GM19397 (cell line): ENCODE measurements around the gene IGFL1.
"Not testable (repeated sequence)": the region's sequence is repeated elsewhere in the genome, so short reads cannot be mapped to it uniquely, and the experiment has no call there.

Experiments used
- ATAC-seq: cut with Tn5 transposase; IDR thresholded peaks from one replicate; pipeline ENCODE4 v1.9.1; 2021; ENCODE audit warnings: mild to moderate bottlenecking, moderate library complexity; ENCODE audit not compliant: unreplicated experiment

IGFL1 gene

DNA sequence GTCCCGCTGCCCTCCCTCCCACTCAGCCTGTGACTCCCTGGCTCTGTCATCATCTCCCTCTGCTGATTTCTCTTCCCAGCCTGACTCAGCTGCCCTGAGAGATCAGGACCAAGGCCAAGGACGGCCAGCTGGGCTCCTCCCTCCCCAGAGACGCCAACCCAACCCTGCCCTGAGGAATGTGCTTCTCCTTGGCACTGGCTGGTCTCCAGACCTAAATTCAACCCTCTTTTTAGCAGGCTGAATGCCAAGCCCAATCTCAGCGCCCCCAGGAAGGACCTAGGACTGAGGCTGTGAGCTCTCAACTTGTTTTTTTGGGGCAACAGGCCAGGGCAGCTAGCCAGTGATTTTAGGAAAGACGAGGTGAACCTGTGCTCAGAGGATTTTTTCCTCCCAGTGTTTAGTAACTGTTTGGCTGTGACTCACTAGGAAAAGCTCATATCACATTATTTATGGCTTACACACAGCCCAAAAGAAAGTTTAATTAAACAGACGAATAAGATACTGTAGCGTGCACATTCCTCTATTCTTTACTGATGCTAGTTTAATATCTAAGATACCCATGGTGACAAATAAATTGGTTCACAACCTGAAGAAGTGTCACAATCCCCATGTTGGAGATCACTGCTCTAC is 7.4 kb upstream of the IGFL1 start:
- ATAC-seq: no peak

DNA sequence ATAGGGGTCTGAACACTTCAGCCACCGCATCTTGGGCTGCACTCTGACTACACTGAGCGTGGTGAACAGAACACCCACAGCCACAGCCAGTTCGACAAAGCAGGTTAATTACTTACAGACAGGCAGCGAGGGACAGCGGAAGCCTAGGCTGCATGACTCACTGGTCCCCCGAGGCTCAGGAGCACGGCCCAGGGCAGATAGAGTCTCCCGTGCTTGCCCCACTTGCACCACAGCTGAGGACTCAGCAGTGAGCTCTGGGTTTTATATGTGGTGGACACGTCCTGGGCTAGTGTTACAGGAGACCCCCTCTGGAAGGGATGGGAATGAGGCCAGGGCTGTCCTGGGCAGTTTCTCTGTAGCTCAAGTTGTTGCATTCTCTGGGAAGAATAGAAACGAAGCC is 5.8 kb upstream of the IGFL1 start:
- ATAC-seq: not testable (repeated sequence)

DNA sequence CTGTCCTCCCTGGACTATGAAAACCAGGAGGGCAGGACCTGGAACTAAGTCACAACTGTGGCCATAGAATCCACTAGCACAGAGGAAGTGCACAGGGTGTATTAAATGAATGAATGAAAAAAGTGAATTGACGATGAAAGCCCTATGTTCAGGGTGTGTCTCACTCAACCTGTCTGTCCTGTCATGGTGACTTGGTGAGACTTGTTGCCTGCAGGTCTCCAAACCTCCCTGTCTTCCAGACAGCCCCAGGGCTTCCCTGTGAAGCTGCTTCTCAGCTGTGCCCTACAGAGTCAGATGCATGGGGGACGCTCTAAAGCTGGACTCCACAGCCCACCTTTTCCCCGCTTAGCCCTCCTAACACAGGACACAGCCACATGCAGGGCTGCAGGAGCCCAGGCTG is 4.8 kb upstream of the IGFL1 start:
- ATAC-seq: no peak

DNA sequence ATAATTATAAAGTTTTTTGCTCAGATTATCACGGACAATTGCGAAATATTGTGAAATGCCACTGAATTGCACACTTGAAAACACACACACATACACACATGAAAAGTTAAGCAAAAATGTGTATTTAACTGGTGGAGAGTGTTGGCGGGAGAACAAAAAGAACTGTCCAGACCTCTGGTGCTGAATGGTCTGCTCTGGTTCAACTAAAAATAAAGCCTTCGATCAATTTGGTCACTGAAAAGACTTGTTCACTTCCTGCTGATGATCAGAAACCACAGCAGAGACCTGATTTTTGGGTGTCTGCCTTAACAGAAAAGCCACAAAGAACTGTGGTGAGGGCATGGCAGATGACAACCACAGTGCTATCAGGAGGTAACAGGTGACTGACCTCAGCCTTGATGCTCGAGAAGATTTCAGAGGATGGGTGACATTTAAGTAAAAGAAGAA is 4.0 kb upstream of the IGFL1 start:
- ATAC-seq: no peak

DNA sequence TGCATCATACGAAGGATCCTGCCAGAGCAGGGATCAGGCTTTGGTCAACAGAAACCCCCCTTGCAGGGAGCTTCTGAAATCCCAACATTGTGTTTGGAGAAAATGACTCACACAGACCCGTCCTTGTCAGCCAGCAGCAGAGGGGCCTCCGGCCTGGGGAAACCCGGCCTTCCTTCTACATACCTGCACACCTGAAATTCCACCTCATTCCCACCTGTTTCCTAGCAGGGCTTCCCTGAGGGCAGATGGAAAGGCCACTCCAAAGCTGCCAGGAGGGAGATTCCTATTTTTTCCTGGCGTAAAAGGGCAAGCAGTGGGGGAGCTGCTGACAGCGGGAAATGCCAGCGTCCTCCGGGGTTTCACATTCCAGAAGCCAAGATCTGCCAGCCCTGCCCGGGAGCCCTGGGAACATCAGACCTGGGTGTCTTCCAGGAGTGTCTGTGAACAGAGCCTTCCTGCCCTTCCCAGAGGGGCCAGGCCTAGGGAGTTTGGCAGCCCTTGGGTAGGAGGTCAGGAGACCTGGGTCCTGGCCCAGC is 3.0 kb upstream of the IGFL1 start:
- no peak for ATAC-seq

DNA sequence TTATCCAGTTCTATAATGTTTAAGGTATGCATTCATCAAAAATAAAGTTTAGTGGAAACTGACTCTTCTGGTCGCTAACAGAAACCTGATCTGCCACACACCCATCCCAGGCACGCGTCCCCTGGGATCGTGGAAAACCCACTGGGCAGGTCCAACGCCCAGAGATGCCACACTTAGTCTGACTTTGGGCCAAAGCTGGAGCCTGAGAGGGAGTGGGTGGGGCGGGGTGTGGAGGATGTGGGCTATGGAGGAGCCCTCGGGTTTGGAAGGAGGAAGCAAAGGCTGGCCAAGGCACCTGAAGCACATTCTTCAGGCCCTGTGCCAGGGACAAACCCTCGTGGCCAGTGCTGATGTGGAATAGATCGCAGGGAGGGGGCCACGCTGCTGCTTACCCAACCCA is 2.5 kb downstream of the IGFL1 start:
- no peak for ATAC-seq

DNA sequence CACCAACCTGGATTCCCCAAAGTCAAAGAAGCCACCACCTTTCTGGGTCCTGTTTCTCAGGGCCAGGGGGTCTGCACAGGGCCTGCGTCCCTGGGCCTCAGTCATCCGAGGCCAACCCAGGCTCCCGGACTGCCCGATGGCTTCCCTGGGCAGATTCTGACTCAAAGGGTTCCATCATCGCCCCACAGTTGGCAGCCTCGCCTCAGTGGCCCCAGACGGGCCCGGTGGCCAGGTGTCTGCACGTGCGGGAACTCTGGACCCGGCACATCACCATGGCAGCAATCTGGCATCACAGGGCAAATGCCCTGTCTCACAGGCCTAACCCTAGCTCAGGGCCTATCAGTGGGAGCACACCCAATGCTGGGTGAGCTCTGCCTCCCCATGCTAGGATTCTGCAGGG is 2.9 kb downstream of the IGFL1 start:
- no peak for ATAC-seq

DNA sequence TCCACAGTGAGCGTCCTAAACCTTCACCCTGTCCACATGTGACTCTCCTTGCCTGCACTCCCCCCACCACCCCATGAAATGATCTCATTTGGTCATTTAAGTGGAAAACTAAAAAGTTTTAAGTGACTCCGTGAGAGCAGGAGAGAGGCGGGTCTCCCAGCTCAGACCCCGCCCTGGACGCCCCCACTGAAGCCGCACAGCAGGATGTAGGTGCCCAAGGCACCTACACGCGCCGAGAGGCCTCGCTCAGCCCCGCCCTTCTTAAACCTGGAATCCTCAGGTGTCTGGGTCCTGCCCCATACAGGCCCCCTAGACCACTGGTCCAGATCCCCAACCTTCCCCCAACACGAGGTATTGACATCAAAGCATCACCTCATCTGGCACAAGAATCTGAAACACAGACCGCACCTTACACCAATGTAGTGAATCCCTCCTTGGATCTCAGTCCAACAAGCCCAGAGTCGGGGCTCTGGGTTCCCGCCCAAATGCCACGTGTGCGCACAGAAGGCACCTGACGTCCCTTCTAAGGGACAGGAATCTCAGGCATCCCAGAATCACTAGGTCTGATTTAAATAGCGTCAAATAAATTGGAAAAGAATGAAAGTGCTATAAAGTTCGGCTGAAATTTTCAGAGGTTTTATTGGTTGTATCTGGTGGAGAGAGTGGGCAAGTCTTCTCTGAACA is 3.5 kb downstream of the IGFL1 start:
- no peak for ATAC-seq

DNA sequence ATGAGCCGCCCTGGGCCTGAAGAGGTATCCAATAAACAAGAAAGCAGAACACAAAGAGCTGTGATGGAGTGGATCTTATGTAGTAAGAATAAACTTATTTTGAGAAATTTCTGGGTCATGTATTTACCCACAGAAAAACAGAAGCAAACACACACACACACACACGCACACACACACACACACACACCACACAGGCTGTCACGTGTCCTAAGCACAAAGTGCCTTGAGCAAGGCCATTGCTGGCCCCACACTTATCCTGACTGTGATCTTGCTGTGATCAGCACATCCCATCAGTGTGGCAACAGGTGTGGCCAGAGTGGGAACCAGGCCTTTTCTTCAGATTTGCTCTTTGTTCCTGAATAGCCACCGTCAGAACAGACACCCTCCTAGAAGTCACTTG is 4.3 kb downstream of the IGFL1 start:
- ATAC-seq: not testable (repeated sequence)

DNA sequence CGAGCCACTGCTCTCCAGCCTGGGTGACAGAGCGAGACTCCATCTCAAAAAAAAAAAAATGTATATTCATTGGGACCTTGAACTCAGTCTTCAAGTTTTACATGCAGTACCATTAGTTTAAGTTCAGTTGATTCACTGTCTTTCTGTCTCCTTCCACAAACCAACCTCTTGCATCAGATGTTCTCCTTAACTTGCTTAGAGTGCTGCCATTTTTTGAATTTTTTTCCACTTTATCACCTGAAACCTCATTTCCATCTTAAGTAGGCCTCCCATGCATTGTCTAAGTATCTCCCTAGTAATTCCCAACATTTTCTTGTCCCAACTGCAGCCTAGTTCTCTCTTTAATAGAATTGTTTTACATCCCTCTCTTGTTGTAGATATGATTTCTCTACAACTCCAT is 8.6 kb downstream of the IGFL1 start:
- ATAC-seq: not testable (repeated sequence)

DNA sequence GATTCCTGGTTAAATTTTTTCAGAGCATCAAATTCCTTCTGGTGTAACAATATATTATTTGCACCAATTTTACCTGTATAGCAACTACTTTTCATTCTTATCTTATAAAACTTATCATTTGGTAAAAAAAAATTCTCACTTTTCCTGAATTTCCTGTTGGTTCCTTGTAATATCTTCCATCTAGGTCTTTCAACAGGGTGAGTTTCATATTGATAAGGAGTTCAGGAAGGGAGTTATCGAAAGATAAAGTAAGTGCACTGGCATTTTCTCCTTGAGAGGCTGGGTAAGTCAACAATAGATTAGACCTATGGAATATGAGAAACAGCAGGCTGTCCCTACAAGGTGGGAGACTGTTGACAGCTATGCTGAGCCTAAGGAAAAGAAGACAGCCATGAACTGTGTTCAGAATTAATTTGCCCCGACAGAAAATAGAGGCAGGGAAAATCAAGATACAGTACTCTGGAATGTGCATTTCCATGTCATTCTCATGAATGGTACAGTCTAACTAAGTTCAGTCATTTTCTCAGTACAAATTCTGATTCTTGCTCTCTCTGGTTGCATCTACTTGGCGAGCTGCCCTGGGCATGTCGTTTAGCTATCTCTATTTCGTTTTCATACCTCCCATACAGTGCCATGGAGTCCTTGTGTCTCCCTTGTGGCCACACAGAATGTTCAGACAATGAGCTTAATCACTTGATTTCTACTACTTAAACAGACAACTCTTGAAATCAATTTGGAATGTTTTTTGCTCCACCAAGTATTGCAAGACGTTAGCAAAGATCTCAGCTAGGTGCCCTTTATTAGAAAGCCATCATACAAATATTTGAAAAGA is 9.9 kb downstream of the IGFL1 start:
- no peak for ATAC-seq

DNA sequence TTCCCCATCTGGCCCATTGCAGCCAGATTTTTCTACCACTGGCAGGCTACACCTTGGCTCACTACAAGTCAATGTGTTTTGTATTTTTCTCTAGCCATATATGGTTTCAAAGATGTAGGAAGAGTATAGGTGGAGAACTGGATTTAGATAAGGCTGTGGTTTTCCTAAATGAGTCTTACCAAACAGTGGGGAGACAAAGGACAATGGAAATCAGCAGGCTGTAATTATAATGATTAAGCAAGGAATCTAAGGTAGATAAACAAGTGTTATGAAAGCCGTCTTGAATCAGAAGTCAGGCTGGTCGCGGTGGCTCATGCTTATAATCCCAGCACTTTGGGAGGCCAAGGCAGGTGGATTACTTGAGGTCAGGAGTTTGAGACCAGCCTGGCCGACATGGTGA is 11.2 kb downstream of the IGFL1 start:
- ATAC-seq: no peak

DNA sequence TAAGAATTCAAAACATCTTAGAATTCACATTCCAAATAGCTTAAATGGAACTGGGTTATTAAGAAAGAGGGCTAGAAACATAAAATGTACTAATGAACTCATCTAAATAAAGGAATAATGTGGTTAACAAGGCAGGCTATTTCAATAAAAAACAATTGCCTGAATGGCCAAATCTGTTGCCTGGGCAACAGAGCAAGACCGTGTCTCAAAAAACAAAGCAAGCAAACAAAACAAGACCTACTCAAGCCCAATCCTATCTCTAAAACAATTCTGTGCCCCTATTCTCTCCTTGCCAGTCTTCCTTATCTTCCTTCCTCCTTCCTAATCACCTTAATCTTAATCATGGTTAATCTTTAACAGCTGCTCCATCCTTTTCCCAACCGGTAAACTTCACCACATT is 12.1 kb downstream of the IGFL1 start:
- ATAC-seq: no peak

DNA sequence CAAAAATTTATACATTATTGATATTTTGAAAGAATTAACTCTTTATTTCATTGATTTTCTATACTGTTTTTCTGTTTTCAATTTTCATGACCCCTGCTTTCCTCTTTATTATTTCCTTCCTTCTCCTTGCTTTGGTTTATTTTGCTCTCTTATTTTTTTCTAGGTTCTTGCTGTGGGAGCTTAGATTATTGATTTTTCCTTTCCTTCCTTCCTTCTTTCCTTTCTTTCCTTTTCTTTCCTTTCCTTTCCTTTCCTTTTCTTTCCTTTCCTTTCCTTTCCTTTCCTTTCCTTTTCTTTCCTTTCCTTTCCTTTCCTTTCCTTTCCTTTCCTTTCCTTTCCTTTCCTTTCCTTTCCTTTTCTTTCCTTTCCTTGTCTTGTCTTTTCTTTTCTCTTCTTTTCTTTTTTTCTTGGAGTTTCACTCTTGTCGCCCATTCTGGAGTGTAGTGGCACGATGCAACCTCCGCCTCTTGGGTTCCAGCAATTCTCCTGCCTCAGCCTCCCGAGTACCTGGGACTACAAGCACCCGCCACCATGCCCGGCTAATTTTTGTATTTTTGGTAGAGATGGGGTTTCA is 13.6 kb downstream of the IGFL1 start:
- ATAC-seq: not testable (repeated sequence)

DNA sequence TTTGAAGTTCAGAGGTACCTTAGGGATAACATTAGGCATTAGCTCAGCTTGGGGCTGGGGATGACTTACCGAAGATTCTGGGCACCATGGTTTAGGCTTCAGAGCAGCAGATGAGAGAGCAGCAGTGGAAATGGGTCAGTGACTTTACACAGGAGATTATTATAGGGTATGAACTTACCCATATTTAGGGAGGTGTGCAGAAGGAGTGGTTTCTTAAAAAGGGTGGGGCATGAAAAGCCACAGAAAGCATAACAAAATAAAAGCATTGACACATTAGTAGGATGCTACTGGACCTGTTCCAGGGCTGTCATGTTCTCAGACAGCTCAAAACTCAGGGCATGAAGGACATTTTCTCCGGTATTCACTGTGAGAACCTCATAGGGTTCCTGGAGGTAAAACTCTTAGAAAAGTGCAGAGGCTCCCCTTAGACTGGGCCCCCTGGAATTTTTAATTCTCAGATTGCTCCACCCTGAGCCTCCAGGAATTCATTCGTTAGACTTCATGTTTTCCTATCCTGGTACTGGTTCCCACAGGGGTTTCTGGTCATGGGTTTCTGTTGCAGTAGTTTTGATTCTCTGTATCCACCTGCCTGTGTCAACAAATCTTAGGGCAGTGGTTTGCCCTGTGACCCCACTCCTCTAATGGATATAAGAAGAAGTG is 20.7 kb downstream of the IGFL1 start:
- no peak for ATAC-seq

DNA sequence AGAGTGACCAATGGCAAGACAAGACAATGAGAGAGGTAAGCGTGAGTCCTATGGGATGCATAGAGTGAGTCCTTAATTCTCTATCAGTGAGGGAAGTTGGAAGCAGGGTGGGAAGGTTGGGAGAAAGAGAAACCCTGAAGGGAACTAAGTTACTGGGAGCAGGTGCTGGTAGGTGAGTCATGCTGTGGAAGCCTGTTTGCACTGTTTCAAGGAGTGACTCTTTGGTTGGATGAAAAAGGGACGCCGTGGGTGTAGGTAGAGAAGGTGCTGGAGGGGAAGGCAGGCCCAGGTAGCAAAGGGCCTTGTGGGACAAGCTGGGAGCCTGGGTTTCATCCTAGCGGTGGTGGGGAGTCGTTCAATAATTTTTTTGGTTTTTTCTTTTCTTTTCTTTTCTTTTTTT is 21.9 kb downstream of the IGFL1 start:
- ATAC-seq: no peak

DNA sequence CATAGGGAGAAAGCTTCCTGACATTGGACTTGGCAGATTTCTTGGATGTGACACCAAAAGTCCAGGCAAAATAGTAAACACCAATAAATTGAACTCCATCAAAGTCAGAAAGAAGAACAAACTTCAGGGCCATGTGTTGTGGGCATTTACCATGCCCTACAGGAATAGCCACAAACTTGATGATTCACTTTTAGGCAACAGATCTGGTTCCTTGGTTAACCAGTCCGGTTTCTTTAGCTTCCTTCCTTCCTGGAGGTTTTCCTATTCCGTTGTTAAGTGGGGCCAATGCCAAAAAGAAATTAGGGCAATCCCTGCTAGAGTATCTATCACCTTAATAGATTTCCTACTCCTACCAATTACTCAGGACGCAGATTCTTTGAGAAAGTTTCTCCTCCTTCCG is 25.2 kb downstream of the IGFL1 start:
- ATAC-seq: no peak

DNA sequence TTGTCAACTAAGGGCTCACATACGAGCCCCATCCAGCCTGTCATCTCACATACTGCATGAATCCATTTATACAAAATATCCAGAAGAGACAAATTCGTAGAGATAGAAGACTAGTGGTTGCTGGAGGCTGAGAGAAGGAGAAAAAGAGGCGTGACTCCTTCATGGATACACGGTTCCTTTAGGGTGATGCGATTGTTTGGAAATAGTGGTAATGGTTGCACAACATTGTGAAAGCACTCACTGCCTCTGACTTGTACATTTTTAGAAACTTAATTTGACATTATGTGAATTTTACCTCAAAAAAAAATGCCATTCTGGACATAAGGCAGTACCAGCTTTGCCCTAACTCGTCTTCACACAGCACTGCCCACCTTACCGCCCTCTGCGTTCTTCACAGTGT is 27.3 kb downstream of the IGFL1 start:
- no peak for ATAC-seq

DNA sequence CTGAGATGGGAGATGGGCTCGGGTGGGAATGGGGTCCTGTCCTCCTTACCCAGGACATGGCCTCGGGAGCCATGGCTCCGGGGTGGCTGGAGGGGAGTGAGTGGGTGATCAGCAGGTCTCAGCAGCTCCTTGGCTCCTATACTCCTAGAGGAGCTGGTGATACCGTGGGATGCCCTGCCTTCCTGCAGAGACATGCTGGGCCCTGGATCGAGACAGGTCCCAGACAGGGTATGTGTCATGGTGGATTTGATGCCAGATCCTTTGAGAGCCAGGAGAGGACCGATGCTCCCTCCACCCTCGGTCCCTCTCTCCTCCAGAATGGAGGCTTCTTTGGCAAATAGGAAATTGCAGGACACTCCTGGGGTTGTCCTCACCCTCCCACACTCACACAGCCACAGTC is 32.0 kb downstream of the IGFL1 start:
- not testable (repeated sequence) for ATAC-seq

DNA sequence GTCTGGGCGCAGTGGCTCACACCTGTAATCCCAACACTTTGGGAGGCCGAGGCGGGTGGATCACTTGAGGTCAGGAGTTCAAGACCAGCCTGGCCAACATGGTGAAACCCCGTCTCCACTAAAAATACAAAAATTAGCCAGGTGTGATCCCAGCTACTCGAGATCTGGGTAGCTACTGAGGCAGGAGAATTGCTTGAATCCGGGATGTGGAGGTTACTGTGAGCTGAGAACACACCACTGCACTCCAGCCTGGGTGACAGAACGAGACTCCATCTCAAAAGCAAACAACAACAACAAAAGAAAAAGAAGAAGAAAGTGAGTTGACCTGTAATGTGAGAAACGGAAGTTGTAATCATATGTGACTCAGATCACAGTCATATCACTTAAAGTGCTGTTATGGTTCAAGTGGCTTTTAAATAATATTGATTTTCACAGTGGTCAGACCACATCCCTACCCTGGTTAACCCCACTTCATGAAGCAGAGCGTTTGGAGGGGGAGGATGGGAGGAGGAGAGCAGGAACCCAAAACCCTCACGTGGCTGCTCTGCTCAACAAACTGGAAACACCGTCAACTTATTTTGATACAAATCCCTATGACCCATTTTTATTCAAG is 33.2 kb downstream of the IGFL1 start:
- ATAC-seq: not testable (repeated sequence)
